H9 (cell line): ENCODE measurements around the gene MYO5B. TPM values are rescaled to one million over a fixed set of nuclear protein-coding genes. Genes with fewer than 3 reads are reported as not detected.

Experiments used
- DNase-seq: peaks from one replicate; pipeline ENCODE4 v3.0.0-alpha.2; 2017
- H2AFZ ChIP-seq: one replicate; pipeline ENCODE4 v1.6.1; 2013; ENCODE audit warnings: mild to moderate bottlenecking, low read length, control low read depth, moderate library complexity
- H2AK5ac ChIP-seq: 2 replicates; pipeline ENCODE4 v1.6.1; 2013; ENCODE audit warnings: low read length, control low read depth, mixed read lengths; ENCODE audit not compliant: insufficient read length
- H2BK120ac ChIP-seq: one replicate; pipeline ENCODE4 v1.6.1; 2013; ENCODE audit warnings: low read depth, mild to moderate bottlenecking, low read length, control low read depth, inconsistent platforms; ENCODE audit not compliant: poor library complexity, severe bottlenecking
- H2BK12ac ChIP-seq: 2 replicates; pipeline ENCODE4 v1.6.1; 2013; ENCODE audit warnings: low read length, control low read depth, mixed read lengths, low read depth; ENCODE audit not compliant: insufficient read length
- H2BK15ac ChIP-seq: 2 replicates; pipeline ENCODE4 v1.6.1; 2013; ENCODE audit warnings: low read depth, low read length, control low read depth
- H2BK20ac ChIP-seq: one replicate; pipeline ENCODE4 v1.6.1; 2013; ENCODE audit warnings: low read depth, mild to moderate bottlenecking, low read length, control low read depth, inconsistent platforms; ENCODE audit not compliant: poor library complexity, severe bottlenecking
- H2BK5ac ChIP-seq: 2 replicates; pipeline ENCODE4 v1.6.1; 2013; ENCODE audit warnings: low read length, control low read depth, mixed read lengths; ENCODE audit not compliant: insufficient read length
- H3K14ac ChIP-seq: 2 replicates; pipeline ENCODE4 v1.6.1; 2013; ENCODE audit warnings: low read length, control low read depth; ENCODE audit not compliant: insufficient read depth
- H3K18ac ChIP-seq: 2 replicates; pipeline ENCODE4 v1.6.1; 2013; ENCODE audit warnings: low read depth, mild to moderate bottlenecking, mixed read lengths, low read length, control low read depth; ENCODE audit not compliant: insufficient read length
- H3K23ac ChIP-seq: 2 replicates; pipeline ENCODE4 v1.6.1; 2013; ENCODE audit warnings: low read length, control low read depth, mixed read lengths, low read depth; ENCODE audit not compliant: insufficient read length
- H3K23me2 ChIP-seq: 2 replicates; pipeline ENCODE4 v1.6.1; 2013; ENCODE audit warnings: low read depth, mild to moderate bottlenecking, mixed read lengths, low read length, control low read depth; ENCODE audit not compliant: insufficient read length, poor library complexity, severe bottlenecking
- H3K27ac ChIP-seq: 2 replicates; pipeline ENCODE4 v1.5.1; 2013; ENCODE audit warnings: low read length, control low read depth, mixed read lengths, low read depth; ENCODE audit not compliant: insufficient read length
- H3K27me3 ChIP-seq: 2 replicates; pipeline ENCODE4 v1.6.1; 2013; ENCODE audit warnings: low read length, control low read depth, inconsistent platforms; ENCODE audit not compliant: insufficient read depth
- H3K4ac ChIP-seq: 2 replicates; pipeline ENCODE4 v1.6.1; 2013; ENCODE audit warnings: low read depth, mild to moderate bottlenecking, control low read depth, inconsistent platforms, low read length, moderate library complexity
- H3K4me1 ChIP-seq: 2 replicates; pipeline ENCODE4 v1.6.1; 2013; ENCODE audit warnings: low read length, control low read depth, inconsistent platforms; ENCODE audit not compliant: insufficient read depth
- H3K4me2 ChIP-seq: 2 replicates; pipeline ENCODE4 v1.6.1; 2013; ENCODE audit warnings: low read length, control low read depth, mixed read lengths; ENCODE audit not compliant: insufficient read length, insufficient read depth
- H3K56ac ChIP-seq: 2 replicates; pipeline ENCODE4 v1.6.1; 2013; ENCODE audit warnings: low read depth, mild to moderate bottlenecking, mixed read lengths, low read length, control low read depth; ENCODE audit not compliant: insufficient read length
- H3K79me1 ChIP-seq: 2 replicates; pipeline ENCODE4 v1.6.1; 2013; ENCODE audit warnings: low read depth, mild to moderate bottlenecking, moderate library complexity, low read length, control low read depth, inconsistent platforms; ENCODE audit not compliant: insufficient read depth, poor library complexity, severe bottlenecking
- H3K79me2 ChIP-seq: 2 replicates; pipeline ENCODE4 v1.6.1; 2013; ENCODE audit warnings: low read length, control low read depth, inconsistent platforms; ENCODE audit not compliant: insufficient read depth
- H3K9ac ChIP-seq: 2 replicates; pipeline ENCODE4 v1.6.1; 2013; ENCODE audit warnings: low read length, control low read depth, mixed read lengths; ENCODE audit not compliant: insufficient read length; ENCODE audit errors: extremely low read depth
- H3K9me3 ChIP-seq: one replicate; pipeline ENCODE4 v1.6.1; 2013; ENCODE audit warnings: low read depth, low read length, inconsistent platforms; ENCODE audit not compliant: control insufficient read depth
- H3T11ph ChIP-seq: one replicate; pipeline ENCODE4 v1.6.1; 2013; ENCODE audit warnings: mild to moderate bottlenecking, low read length, control low read depth, inconsistent platforms
- H4K20me1 ChIP-seq: one replicate; pipeline ENCODE4 v1.6.1; 2013; ENCODE audit not compliant: control insufficient read depth, insufficient read length, insufficient read depth
- H4K5ac ChIP-seq: 2 replicates; pipeline ENCODE4 v1.6.1; 2013; ENCODE audit warnings: low read depth, mild to moderate bottlenecking, mixed read lengths, low read length, control low read depth; ENCODE audit not compliant: insufficient read length
- H4K8ac ChIP-seq: replicated peaks from 2 replicates; pipeline ENCODE4 v1.6.1; 2013; ENCODE audit warnings: low read length, control low read depth, mixed read lengths, low read depth; ENCODE audit not compliant: insufficient read length
- H4K91ac ChIP-seq: 2 replicates; pipeline ENCODE4 v1.6.1; 2013; ENCODE audit warnings: low read depth, mild to moderate bottlenecking, moderate library complexity, mixed read lengths, low read length, control low read depth; ENCODE audit not compliant: insufficient read length
- H3K27ac Mint-ChIP-seq, 3 experiments: 2 replicates in 2 of 3; 3 replicates in 1 of 3; pipeline ENCODE4 v1.8.0; 2020 to 2021; ENCODE audit warnings: mixed read lengths in 3 of 3, mild to moderate bottlenecking in 1 of 3, moderate library complexity in 1 of 3
- H3K27me3 Mint-ChIP-seq: 2 replicates; pipeline ENCODE4 v1.8.0; 2021; ENCODE audit warnings: low read depth, mild to moderate bottlenecking, moderate library complexity, mixed read lengths
- H3K36me3 Mint-ChIP-seq, 3 experiments: 2 replicates in 2 of 3; 3 replicates in 1 of 3; pipeline ENCODE4 v1.8.0; 2020 to 2021; ENCODE audit warnings: low read depth in 3 of 3, mixed read lengths in 3 of 3; ENCODE audit not compliant: insufficient read depth in 1 of 3
- H3K4me1 Mint-ChIP-seq, 2 experiments: 2 replicates each; pipeline ENCODE4 v1.8.0; 2020; ENCODE audit warnings: mixed read lengths in 2 of 2
- H3K4me3 Mint-ChIP-seq, 2 experiments: 2 replicates in 1 of 2; 3 replicates in 1 of 2; pipeline ENCODE4 v1.8.0; 2020 to 2021; ENCODE audit warnings: mild to moderate bottlenecking in 2 of 2, mixed read lengths in 2 of 2, moderate library complexity in 1 of 2
- H3K9me3 Mint-ChIP-seq, 2 experiments: 2 replicates in 1 of 2; 3 replicates in 1 of 2; pipeline ENCODE4 v1.8.0; 2020; ENCODE audit warnings: mild to moderate bottlenecking in 2 of 2, mixed read lengths in 2 of 2, moderate library complexity in 1 of 2
- CTCF ChIP-seq: fragments of 200-600 bp; sonication (generic); conservative IDR thresholded peaks from 3 replicates; pipeline ENCODE4 v1.8.0; 2021; ENCODE audit warnings: antibody characterized with exemption, mild to moderate bottlenecking
- WGBS: extraction: QIAGEN DNeasy Blood & Tissue Kit; methylation state at CpG from one replicate; pipeline ENCODE4 v1.1.7; 2013; ENCODE audit warnings: missing lambda C conversion rate, low lambda C conversion rate, mixed read lengths; ENCODE audit not compliant: insufficient read length; ENCODE audit errors: extremely low coverage; 5-methylcytosine and 5-hydroxymethylcytosine counted together
- total RNA-seq: library from RNA; stranded (reverse); gene quantifications from 2 replicates; pipeline ENCODE4 v1.2.1, GENCODE V29; 2021

MYO5B gene
- total RNA-seq, 1 experiment from 2014 or later = 9.3 TPM

- H3K36me3 Mint-ChIP-seq = 0 out of 7 replicates have a peak, but pooled peaks cover 0 to 2% (median 0%) of the 10 kb centered on the region in 3 experiments
- H4K20me1 ChIP-seq = no peaks in the 10 kb centered on the region
- no peak overlapping the region for H2BK120ac ChIP-seq
- no peak overlapping the region for H3K9ac ChIP-seq
- no peaks in the 10 kb centered on the region for H3K79me1 ChIP-seq
- H3K27ac ChIP-seq = no peak overlapping the region
- H3K14ac ChIP-seq = no peak overlapping the region
- no peak overlapping the region for H2BK5ac ChIP-seq
- DNase-seq = no peak
- peaks cover 31 to 32% of the 10 kb centered on the region in 2 experiments for H3K4me1 Mint-ChIP-seq
- no peak overlapping the region for H3K27ac Mint-ChIP-seq
- no peak overlapping the region for H2BK15ac ChIP-seq
- WGBS = no CpG with 5 or more reads among the region's 2 CpGs
- no peak for TF ChIP-seq CTCF
- no peak overlapping the region for H2BK12ac ChIP-seq
- no peak overlapping the region for H2BK20ac ChIP-seq
- no peaks in the 10 kb centered on the region for H3K27me3 Mint-ChIP-seq
- no peak overlapping the region for H4K8ac ChIP-seq
- H3K18ac ChIP-seq = no peak overlapping the region
- no peak overlapping the region for H3K4ac ChIP-seq
- H3K23me2 ChIP-seq = no peaks in the 10 kb centered on the region
- H3K27me3 ChIP-seq = no peaks in the 10 kb centered on the region
- H4K91ac ChIP-seq = no peak overlapping the region
- no peak overlapping the region for H3K4me2 ChIP-seq
- H3T11ph ChIP-seq = no peak overlapping the region
- no peak overlapping the region for H2AK5ac ChIP-seq
- no peak overlapping the region for H2AFZ ChIP-seq
- H4K5ac ChIP-seq = no peak overlapping the region
- no peak overlapping the region for H3K4me3 Mint-ChIP-seq
- no peaks in the 10 kb centered on the region for H3K9me3 Mint-ChIP-seq
- H3K79me2 ChIP-seq = no peaks in the 10 kb centered on the region
- H3K56ac ChIP-seq = no peak overlapping the region
- H3K9me3 ChIP-seq = no peaks in the 10 kb centered on the region
- H3K4me1 ChIP-seq = no peaks in the 10 kb centered on the region
- no peak overlapping the region for H3K23ac ChIP-seq
Observed at GRCh38 chr18:49893036-49893435, 301.9 kb downstream of the MYO5B start.
